WERI-Rb-1 (cell line): Measurements from ENCODE around the gene GPX5.
"Not testable (repeated sequence)": the region's sequence is repeated elsewhere in the genome, so short reads cannot be mapped to it uniquely, and the experiment has no call there.

ENCODE experiments used
- DNase-seq: peaks from one replicate; pipeline ENCODE4 v3.0.0-alpha.2; 2020
- H3K27ac ChIP-seq: fragments of 250-450 bp; sonication (Bioruptor Pico); 2 replicates; pipeline ENCODE4 v1.5.1; 2020; ENCODE audit warnings: mild to moderate bottlenecking, moderate library complexity
- H3K27me3 ChIP-seq: fragments of 250-450 bp; sonication (Bioruptor Pico); 2 replicates; pipeline ENCODE4 v1.5.1; 2021; ENCODE audit warnings: mild to moderate bottlenecking, low read depth, moderate library complexity; ENCODE audit not compliant: insufficient read depth, severe bottlenecking
- H3K36me3 ChIP-seq: fragments of 250-450 bp; sonication (Bioruptor Pico); 2 replicates; pipeline ENCODE4 v1.5.1; 2020; ENCODE audit warnings: mild to moderate bottlenecking, moderate library complexity
- H3K4me3 ChIP-seq: 2 replicates; pipeline ENCODE4 v1.5.1; 2011; ENCODE audit warnings: low read depth, mild to moderate bottlenecking, control low read depth, low read length
- H3K9me3 ChIP-seq: fragments of 250-450 bp; sonication (Bioruptor Pico); 2 replicates; pipeline ENCODE4 v1.5.1; 2021; ENCODE audit warnings: mild to moderate bottlenecking, moderate library complexity; ENCODE audit not compliant: severe bottlenecking
- TF ChIP-seq, protein P1 (sequence below): IDR thresholded peaks from 2 replicates; pipeline ENCODE4 v1.5.1; 2011; ENCODE audit warnings: low read depth, mild to moderate bottlenecking, control low read depth, inconsistent platforms, low read length

Gene GPX5

GRCh38 chr6:28506807-28507475 is 18.7 kb upstream of the GPX5 start:
- H3K9me3 ChIP-seq, result peaks cover 11% of the 10 kb centered on the region
- no peak overlapping the region for H3K4me3 ChIP-seq
- DNase-seq, result no peak
- H3K27ac ChIP-seq, result no peak overlapping the region
- TF ChIP-seq, protein P1, sequence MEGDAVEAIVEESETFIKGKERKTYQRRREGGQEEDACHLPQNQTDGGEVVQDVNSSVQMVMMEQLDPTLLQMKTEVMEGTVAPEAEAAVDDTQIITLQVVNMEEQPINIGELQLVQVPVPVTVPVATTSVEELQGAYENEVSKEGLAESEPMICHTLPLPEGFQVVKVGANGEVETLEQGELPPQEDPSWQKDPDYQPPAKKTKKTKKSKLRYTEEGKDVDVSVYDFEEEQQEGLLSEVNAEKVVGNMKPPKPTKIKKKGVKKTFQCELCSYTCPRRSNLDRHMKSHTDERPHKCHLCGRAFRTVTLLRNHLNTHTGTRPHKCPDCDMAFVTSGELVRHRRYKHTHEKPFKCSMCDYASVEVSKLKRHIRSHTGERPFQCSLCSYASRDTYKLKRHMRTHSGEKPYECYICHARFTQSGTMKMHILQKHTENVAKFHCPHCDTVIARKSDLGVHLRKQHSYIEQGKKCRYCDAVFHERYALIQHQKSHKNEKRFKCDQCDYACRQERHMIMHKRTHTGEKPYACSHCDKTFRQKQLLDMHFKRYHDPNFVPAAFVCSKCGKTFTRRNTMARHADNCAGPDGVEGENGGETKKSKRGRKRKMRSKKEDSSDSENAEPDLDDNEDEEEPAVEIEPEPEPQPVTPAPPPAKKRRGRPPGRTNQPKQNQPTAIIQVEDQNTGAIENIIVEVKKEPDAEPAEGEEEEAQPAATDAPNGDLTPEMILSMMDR, result no peak
- no peaks in the 10 kb centered on the region for H3K36me3 ChIP-seq
- no peaks in the 10 kb centered on the region for H3K27me3 ChIP-seq

GRCh38 chr6:28511628-28512300 is 13.9 kb upstream of the GPX5 start:
- TF ChIP-seq, protein P1, result no peak
- no peaks in the 10 kb centered on the region for H3K27me3 ChIP-seq
- H3K9me3 ChIP-seq, result peaks cover 8% of the 10 kb centered on the region

GRCh38 chr6:28512387-28512786 is 13.3 kb upstream of the GPX5 start:
- H3K9me3 ChIP-seq, H3K27me3 ChIP-seq, H3K36me3 ChIP-seq, H3K27ac ChIP-seq, H3K4me3 ChIP-seq, DNase-seq: not testable (repeated sequence)

More at GRCh38 chr6:28511628-28512300, 13.9 kb upstream of the GPX5 start:
- no peaks in the 10 kb centered on the region for H3K36me3 ChIP-seq
- no peak overlapping the region for H3K4me3 ChIP-seq
- no peak overlapping the region for H3K27ac ChIP-seq
- DNase-seq, result no peak

GRCh38 chr6:28515676-28516075 is 10.0 kb upstream of the GPX5 start, which contains the start of gene GPX6:
TSS of gene GPX6 (minus strand) at chr6:28515793. CDS start at chr6:28515743, 50 bp downstream.
- Histone ChIP-seq H3K36me3 (no peaks in the 10 kb centered on the region), H3K27ac (no peak within 1 kb of the TSS), H3K9me3 (peaks cover 8% of the 10 kb centered on the region), H3K27me3 (no peaks in the 10 kb centered on the region), H3K4me3 (no peak within 1 kb of the TSS)
- no peak for DNase-seq
- TF ChIP-seq, protein P1, result no peak

GRCh38 chr6:28517964-28518363 is 7.7 kb upstream of the GPX5 start:
- H3K27ac ChIP-seq, result no peak overlapping the region
- H3K9me3 ChIP-seq, result no peaks in the 10 kb centered on the region
- no peaks in the 10 kb centered on the region for H3K36me3 ChIP-seq
- DNase-seq, result no peak
- TF ChIP-seq, protein P1, result no peak
- no peak overlapping the region for H3K4me3 ChIP-seq
- H3K27me3 ChIP-seq, result no peaks in the 10 kb centered on the region

- Histone ChIP-seq H3K27me3 (no peaks in the 10 kb centered on the region), H3K27ac (peak overlapping the region; percentile 54), H3K9me3 (no peaks in the 10 kb centered on the region), H3K4me3 (no peak overlapping the region), H3K36me3 (no peaks in the 10 kb centered on the region)
- TF ChIP-seq, protein P1, result no peak
- peak; percentile 38 for DNase-seq
Measured at GRCh38 chr6:28522594-28523240, 3.0 kb upstream of the GPX5 start.
